A673 (cell line): Measurements from ENCODE around the gene RASA1. TPM values are rescaled to one million over a fixed set of nuclear protein-coding genes. Genes with fewer than 3 reads are reported as not detected.

Source experiments
- BruUV-seq: library from RNA; stranded (reverse); fragments of 400-500 nt; replicated peaks from 2 replicates; lab custom pipeline; 2021; lab: Mats Ljungman, UMichigan
- CTCF ChIA-PET: fragments of 300-600 bp; sonication (Branson Sonifier 250); formaldehyde crosslinking; loops from one replicate; lab custom pipeline; 2022; ENCODE audit warnings: antibody characterized with exemption; lab: Charles Lee
- POLR2A ChIA-PET: fragments of 300-600 bp; sonication (Branson Sonifier 250); formaldehyde crosslinking; loops from one replicate; lab custom pipeline; 2022; ENCODE audit warnings: antibody characterized with exemption; ENCODE audit not compliant: low non-redundant PET; lab: Charles Lee
- DNase-seq: peaks from one replicate; pipeline ENCODE4 v3.0.0-alpha.2; 2015; ENCODE audit warnings: low spot score
- H3K27ac ChIP-seq: fragments of 200-600 bp; sonication (generic); 2 replicates; pipeline ENCODE4 v1.5.1; 2016; ENCODE audit warnings: mixed run types, low read depth, mild to moderate bottlenecking, mixed read lengths, antibody characterized with exemption, low read length; ENCODE audit not compliant: poor library complexity, severe bottlenecking
- H3K27me3 ChIP-seq: fragments of 200-600 bp; sonication (generic); replicated peaks from 2 replicates; pipeline ENCODE4 v1.6.1; 2017; ENCODE audit warnings: mixed run types, low read depth, mild to moderate bottlenecking, mixed read lengths, antibody characterized with exemption, low read length; ENCODE audit not compliant: insufficient read depth, poor library complexity
- H3K36me3 ChIP-seq: fragments of 200-600 bp; sonication (generic); 2 replicates; pipeline ENCODE4 v1.6.1; 2016; ENCODE audit warnings: mixed run types, mild to moderate bottlenecking, mixed read lengths, antibody characterized with exemption, low read length; ENCODE audit not compliant: insufficient read depth, poor library complexity, severe bottlenecking
- H3K4me1 ChIP-seq: fragments of 200-600 bp; sonication (generic); 2 replicates; pipeline ENCODE4 v1.6.1; 2017; ENCODE audit warnings: mixed run types, mild to moderate bottlenecking, mixed read lengths, antibody characterized with exemption, low read length; ENCODE audit not compliant: insufficient read depth, poor library complexity, severe bottlenecking
- H3K4me3 ChIP-seq: fragments of 200-600 bp; sonication (generic); 2 replicates; pipeline ENCODE4 v1.5.1; 2016; ENCODE audit warnings: low read depth, mixed run types, mild to moderate bottlenecking, mixed read lengths, low read length; ENCODE audit not compliant: poor library complexity, severe bottlenecking
- H3K9me3 ChIP-seq: fragments of 200-600 bp; sonication (generic); 2 replicates; pipeline ENCODE4 v1.6.1; 2016; ENCODE audit warnings: mixed run types, low read depth, mild to moderate bottlenecking, mixed read lengths, antibody characterized with exemption, low read length; ENCODE audit not compliant: poor library complexity, severe bottlenecking
- CTCF ChIP-seq: fragments of 300-800, 200-600 bp; sonication (generic); conservative IDR thresholded peaks from 2 replicates; pipeline ENCODE4 v1.5.1; 2017; ENCODE audit warnings: low read depth, mild to moderate bottlenecking, antibody characterized with exemption, low read length, moderate library complexity, mixed read lengths
- EZH2 ChIP-seq: fragments of 200-600 bp; sonication (generic); IDR thresholded peaks from 2 replicates; pipeline ENCODE4 v1.6.1; 2017; ENCODE audit warnings: borderline replicate concordance, low read depth, mild to moderate bottlenecking, mixed read lengths, antibody characterized with exemption, low read length; ENCODE audit not compliant: poor library complexity, severe bottlenecking
- intact Hi-C: fragments of 100-400 bp; cut with micrococcal nuclease; formaldehyde crosslinking; loops from one replicate; pipeline ENCODE4 v1.10.0; 2022; ENCODE audit not compliant: unreplicated experiment
- total RNA-seq: library from RNA; stranded (reverse); gene quantifications from 2 replicates; pipeline ENCODE4 v1.2.3, GENCODE V29; 2021

The RASA1 gene
- total RNA-seq, 1 experiment from 2014 or later = 34.2 TPM

- no peaks in the 10 kb centered on the region for H3K9me3 ChIP-seq
- no peak for TF ChIP-seq EZH2
- no peak for TF ChIP-seq CTCF
- ChIA-PET CTCF (no interaction called here), POLR2A (no interaction called here)
- H3K27me3 ChIP-seq = no peaks in the 10 kb centered on the region
- intact Hi-C loops = no loop called here
- H3K36me3 ChIP-seq = peaks cover 5% of the 10 kb centered on the region
- no peak overlapping the region for H3K4me3 ChIP-seq
- peak overlapping the region; percentile 71 for H3K27ac ChIP-seq
- BruUV-seq = no TSS peak
- DNase-seq = no peak
- H3K4me1 ChIP-seq = peaks cover 16% of the 10 kb centered on the region
Observed at GRCh38 chr5:87361031-87361445, 93.4 kb downstream of the RASA1 start.

GRCh38 chr5:87361536-87362213 lies 94.0 kb downstream of the RASA1 start:
- intact Hi-C loops = no loop called here
- TF ChIP-seq EZH2 (no peak), CTCF (no peak)
- POLR2A ChIA-PET = no interaction called here
- Histone ChIP-seq H3K27ac (peak overlapping the region; percentile 71), H3K27me3 (no peaks in the 10 kb centered on the region), H3K9me3 (no peaks in the 10 kb centered on the region), H3K4me3 (no peak overlapping the region), H3K36me3 (peaks cover 5% of the 10 kb centered on the region), H3K4me1 (peaks cover 16% of the 10 kb centered on the region)
- CTCF ChIA-PET = no interaction called here
- BruUV-seq = no TSS peak
- DNase-seq = no peak

- no peak overlapping the region for H3K27ac ChIP-seq
- intact Hi-C loops = no loop called here
- CTCF ChIA-PET = no interaction called here
Observed at GRCh38 chr5:87367243-87367642, 99.6 kb downstream of the RASA1 start.

More at GRCh38 chr5:87367243-87367642, 99.6 kb downstream of the RASA1 start:
- TF ChIP-seq EZH2 (no peak), CTCF (no peak)
- DNase-seq = no peak
- Histone ChIP-seq H3K27me3 (no peaks in the 10 kb centered on the region), H3K4me1 (no peaks in the 10 kb centered on the region), H3K36me3 (peaks cover 5% of the 10 kb centered on the region), H3K4me3 (no peak overlapping the region), H3K9me3 (no peaks in the 10 kb centered on the region)
- POLR2A ChIA-PET = no interaction called here
- no TSS peak for BruUV-seq
